HUDEP-2 (cell line): ENCODE measurements around the gene ADORA1.

Experiments used
- DNase-seq, 76 experiments: peaks; one replicate each; lab custom pipeline; 2025; ENCODE audit not compliant: unreplicated experiment in 76 of 76; lab: John Stamatoyannopoulos, UW

ADORA1 gene

GRCh38 chr1:203171341-203172183, 44.0 kb downstream of the ADORA1 start:
- no peak for DNase-seq

GRCh38 chr1:203172184-203173010, 44.9 kb downstream of the ADORA1 start:
- peak in 40 of 76 experiments; percentile 5 to 62 (median 27) for DNase-seq

GRCh38 chr1:203173011-203173555, 45.6 kb downstream of the ADORA1 start:
- DNase-seq = no peak

DNA sequence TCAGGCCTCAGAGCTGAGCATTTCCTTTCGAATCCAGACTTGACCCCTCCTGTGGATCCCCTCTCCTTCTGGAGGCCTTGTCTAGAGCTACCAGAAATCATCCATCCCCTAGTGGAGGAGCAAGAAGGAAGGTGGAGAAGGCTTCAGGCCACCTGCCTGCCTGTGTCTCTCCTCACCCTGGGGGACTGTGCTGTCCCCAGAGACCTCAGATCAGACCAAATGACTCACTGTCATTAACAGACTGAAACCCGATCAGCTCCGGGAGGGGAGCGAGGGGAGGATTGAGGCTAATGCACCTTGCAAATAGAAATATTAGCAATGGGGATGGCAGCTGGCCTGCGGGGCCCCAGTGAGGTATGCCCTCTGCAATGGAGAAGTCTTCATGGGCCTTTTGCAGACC, 46.0 kb downstream of the ADORA1 start:
- no peak for DNase-seq

GRCh38 chr1:203174324-203174985, 46.9 kb downstream of the ADORA1 start:
- no peak for DNase-seq

DNA sequence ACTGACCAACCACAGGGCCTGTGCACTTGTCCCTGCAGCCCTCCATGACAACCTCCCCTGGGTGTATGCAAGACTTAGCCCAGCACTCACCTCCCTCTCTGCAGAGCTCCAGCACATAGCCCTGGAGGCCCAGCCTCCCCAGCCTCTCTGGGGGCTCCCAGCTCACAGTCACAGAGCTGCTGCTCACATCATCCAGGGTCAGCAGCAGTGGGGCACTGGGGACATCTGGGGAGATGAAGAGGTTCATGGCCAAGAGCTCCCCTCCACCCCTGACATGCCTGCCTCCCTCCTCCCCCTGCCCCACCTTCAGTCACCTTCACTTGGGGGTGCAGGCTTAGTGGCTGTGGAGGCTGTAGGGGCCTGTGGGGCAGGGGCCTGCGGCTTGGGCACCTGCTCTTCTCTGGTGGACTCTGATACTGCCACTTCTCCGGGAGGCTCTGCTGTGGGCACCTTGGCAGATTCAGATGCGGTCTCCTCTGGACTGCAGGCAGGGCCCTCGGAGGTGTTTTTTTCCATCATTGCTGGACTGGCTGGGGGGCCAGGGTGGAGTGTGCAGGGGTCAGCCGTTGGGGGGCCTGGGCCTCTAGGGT, 47.8 kb downstream of the ADORA1 start, which contains the start of gene MYBPH:
Gene MYBPH (minus strand): TSS at position 590 of the 590 bp plus-strand sequence. CDS start 71 bp downstream, at position 519.
- DNase-seq = no peak

DNA sequence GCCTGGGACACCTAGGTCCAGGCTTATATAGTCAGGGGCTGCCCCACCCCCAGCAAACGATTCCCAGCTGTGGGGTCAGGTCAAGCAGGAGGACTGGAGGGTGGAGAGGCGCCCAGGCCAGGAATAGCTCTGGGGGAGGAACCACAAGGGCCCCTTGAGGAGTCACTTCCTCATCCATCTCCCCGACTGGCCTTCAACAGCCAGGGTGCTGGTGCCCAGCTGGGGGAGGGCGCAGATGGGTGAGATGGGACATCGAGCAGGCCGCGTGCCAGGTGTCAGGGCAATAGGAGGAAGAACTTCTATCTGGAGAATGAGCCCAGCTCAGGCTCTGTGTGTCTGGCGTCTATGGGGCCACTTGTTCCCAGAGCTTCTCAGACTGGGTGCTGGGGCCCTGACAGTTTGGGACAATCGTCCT, 48.3 kb downstream of the ADORA1 start:
- no peak for DNase-seq

DNA sequence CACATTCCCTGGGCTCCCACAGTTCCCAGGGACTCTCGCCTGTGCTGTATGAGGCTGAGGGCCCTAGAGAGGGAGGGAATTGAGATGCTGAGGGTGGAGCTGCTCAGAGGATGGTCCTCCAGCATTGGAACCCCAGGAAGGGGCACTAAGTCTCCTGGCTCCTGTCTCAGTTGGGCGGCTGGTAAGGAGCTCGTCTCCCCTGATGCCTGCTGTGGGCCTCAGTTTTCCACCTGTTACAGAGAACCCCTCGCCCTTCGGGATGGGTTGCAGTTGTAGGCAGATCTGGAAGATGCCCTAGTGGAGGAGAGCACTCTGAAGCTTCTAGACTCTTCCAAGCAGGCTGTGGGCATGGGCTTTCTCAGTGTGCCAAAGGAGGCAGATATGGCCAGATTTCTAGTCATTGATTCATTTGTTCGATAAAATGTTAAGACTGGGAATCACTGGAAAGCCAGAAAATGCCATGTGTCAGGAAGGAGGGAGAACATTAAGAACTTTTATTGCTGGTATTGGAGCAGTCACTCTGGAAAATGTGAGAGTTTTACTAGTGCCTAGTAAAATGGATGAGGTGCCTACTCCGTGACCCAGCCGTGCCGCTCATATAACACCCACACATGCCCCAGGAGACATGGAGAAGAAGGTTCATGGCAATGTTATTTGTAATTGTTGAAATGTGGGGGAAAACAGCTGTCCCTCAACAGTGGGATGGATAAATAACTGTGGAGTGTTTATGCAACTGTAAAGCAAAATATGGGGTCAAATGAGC, 48.9 kb downstream of the ADORA1 start:
- no peak for DNase-seq

- no peak for DNase-seq
Observed at GRCh38 chr1:203177036-203177405, 49.5 kb downstream of the ADORA1 start.

- no peak for DNase-seq
Observed at GRCh38 chr1:203177470-203178039, 50.0 kb downstream of the ADORA1 start.

DNA sequence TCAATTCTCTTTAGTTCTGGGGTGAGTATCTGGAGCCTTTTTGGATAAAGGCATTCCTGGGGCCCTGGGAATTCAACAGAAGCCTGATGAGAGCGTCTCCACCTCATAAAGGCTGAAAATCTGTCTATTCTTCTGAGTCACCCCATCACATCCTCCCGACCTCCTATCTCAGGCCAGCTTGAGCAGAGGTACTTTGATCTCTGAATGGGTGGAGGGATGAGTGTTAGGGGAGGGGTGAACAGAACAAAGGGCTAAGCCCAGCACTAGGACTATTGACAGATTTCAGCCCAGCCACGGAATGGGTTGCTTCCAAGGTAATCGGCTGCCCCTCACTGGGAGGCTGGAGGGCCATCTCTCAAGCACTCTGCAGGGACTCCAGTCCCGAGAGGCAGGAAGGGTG, 50.6 kb downstream of the ADORA1 start:
- no peak for DNase-seq

DNA sequence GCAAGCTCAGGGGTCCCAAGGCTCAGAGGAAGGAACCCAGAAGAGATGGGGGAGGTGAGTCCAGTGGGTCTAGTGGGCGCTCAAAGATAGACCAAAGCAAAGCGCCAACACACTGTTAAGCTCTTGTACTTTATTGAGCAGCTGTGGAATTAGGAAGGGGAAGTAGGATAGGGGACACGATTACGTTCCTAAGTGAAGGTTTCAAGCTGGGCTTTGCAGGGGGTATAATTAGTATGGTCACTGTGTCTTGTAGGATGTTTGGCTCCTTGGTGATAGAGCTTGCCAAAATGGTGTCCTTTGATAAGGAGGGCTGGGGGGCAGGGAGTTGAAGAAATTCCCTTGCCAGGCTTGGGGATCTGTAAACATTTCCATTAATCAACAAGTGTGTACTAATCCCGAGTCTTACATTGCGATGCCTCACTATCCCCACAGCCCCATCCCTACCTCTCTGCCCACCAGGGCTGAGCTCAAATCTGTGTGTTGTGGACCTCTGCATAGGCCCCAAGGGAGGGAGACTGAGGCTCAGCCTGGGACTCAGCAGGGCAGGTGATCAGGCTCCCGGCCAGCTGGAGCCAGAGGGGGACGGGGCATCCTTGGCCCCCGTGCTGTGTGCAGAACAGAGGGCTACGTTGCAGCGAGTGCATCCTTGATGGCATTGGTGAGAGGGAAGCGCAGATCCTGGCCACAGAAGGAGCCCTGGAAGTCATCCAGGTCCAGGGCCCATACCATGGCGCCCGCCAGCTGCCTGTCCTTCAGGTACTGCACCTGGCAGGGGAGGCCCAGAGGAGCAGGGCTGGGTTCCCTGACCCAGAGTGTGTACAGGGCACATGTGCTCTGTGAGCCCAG, 51.5 kb downstream of the ADORA1 start:
- DNase-seq = no peak

DNA sequence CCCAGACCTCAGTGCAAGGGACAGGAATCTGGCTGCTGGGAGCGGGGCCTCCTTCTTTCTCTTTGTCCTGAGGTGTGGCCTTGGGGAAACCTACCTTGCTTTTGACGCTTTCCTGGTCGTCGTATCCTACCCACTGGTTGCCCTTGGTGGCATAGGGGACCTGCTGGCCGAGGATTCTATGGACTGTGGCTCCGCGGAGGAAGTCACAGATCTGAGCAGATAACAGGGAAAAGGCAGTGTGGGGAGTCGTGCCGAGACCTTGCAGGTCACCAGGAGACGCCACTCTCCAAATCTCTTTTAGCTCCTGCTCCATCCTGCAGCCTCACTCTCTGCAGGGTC, 52.1 kb downstream of the ADORA1 start:
- no peak for DNase-seq

DNA sequence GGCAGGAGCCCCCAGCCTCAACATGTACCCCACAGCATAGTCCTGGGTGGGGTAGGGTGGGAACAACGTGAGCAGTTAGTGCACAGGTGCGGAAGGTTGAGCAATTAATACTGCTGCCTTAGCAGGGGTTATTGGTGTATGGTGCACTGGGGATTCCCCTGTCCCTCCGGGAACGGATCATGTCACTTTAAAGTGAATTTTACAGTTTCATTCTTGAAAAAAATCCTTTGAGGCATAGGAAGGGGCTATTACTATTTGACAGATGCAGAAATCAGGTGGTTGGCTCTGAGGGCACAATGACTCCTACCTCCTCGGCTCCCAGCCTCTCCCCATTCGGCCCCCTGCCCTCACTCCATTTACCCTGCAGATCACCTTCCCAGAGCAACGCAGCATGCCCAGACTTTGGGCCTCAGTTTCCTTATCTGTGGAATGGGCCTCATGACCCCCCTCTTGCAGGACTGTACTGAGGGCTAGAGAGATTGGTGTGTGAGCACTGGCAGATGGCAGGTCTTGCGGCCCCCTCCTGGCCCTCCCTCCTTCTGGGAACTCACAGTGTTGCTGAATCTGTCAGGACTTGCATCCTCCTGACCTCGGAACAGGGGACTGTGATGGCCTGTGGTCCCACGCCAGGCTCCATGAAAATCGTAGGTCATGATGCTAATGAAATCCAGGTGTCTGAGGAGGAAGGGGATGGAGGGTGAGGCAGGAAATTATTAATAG, 53.2 kb downstream of the ADORA1 start:
- DNase-seq = no peak

DNA sequence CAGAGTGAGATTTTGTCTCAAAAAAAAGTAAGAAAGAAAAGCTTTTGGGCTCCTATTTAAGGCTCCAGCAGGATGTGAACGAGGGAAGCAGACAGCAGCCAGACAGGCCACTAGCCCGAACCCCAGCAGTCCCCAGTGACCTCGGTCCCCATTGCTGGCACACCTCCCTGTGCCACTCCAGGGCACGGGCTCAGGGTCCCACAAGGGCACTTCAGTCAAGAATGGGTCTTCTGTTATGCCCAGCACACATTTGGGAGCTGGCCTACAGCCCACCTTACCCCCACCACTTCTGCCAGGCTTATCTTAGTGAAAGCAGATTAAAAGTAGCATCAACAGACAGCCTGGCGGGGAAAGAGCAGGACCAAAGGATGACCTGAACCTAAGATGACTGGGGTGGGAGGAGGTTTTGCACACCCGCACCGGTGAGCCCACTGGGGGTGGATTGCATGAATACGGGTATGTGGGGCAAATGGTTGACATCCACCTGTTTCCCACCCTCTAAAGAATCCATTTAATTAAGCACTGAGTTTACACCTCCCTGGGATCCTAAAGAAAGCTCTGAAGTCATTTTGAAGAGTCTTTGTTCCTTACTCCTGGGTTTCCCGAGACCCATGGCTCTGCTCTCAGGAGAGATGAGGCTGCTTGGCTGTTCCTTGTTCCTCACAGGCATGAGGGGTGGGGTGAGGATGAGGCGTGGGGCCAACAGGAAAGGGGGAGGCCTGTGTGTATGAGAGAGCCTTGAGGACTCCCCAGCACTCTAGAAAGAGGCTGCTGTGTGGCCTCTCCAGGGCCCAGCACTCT, 54.3 kb downstream of the ADORA1 start:
- no peak for DNase-seq

GRCh38 chr1:203182387-203182953, 54.9 kb downstream of the ADORA1 start:
- DNase-seq = no peak

DNA sequence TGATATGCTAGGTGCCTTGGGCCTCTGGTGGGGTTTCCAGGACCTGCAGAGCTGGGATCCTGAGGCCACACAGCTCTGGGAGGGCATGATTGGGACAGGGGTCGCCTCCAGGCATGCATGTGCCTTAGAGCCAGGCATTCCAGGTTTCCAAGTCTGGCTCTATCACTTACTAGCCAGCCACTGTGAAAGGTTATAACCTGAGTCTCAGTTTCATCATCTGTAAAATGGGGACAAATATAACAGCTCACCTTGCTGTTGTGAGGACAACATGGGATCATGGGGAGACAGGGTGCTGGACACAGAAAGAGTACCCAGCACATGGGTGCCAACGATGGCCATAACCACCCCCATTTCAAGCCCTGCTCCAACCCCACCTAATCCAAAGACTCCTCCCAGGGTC, 56.3 kb downstream of the ADORA1 start:
- no peak for DNase-seq
